GM13976 (cell line): ENCODE measurements around the gene TM9SF2.

Experiments used
- DNase-seq: peaks from one replicate; pipeline ENCODE4 v3.0.0; 2012; ENCODE audit warnings: low spot score
- CTCF ChIP-seq: IDR thresholded peaks from 2 replicates; pipeline ENCODE4 v1.5.1; 2012; ENCODE audit warnings: borderline replicate concordance, mild to moderate bottlenecking; ENCODE audit not compliant: insufficient read depth; ENCODE audit errors: extremely low read depth, missing control alignments, control extremely low read depth
- in situ Hi-C: fragments of 300-500 bp; cut with MboI; formaldehyde crosslinking; loops from one replicate; pipeline ENCODE4 v1.12.0; 2022; ENCODE audit warnings: low sequenced_read_pairs, mixed read lengths, inconsistent platforms; ENCODE audit not compliant: unreplicated experiment

Gene TM9SF2

GRCh38 chr13:99606324-99607066 is 105.2 kb downstream of the TM9SF2 start, which contains the start of gene CLYBL:
Gene CLYBL, plus strand, starts transcription at chr13:99606690.
- in situ Hi-C loops: no loop called here
- TF ChIP-seq CTCF: no peak
- DNase-seq: peak; percentile 97

DNA sequence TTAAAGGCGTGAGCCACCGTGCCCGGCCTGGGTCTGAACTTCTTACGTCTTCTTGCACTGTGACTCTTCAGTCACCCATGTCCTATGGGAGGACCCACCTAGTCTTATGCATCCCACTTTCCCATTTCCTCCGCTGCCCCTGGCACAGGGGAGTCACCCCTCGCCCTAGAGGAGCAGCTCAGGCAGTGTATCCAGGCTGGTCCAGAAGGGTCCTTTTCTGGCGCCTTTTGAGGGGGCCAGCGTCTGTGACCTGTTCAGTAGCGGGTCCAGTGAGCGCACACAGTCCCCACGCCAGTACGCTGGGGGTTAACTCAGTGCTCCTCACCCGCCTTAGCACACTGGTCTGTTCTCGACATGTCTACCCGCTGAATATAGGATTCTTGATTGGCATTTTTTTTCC is 107.1 kb downstream of the TM9SF2 start:
- in situ Hi-C loops: no loop called here
- no peak for TF ChIP-seq CTCF
- no peak for DNase-seq

DNA sequence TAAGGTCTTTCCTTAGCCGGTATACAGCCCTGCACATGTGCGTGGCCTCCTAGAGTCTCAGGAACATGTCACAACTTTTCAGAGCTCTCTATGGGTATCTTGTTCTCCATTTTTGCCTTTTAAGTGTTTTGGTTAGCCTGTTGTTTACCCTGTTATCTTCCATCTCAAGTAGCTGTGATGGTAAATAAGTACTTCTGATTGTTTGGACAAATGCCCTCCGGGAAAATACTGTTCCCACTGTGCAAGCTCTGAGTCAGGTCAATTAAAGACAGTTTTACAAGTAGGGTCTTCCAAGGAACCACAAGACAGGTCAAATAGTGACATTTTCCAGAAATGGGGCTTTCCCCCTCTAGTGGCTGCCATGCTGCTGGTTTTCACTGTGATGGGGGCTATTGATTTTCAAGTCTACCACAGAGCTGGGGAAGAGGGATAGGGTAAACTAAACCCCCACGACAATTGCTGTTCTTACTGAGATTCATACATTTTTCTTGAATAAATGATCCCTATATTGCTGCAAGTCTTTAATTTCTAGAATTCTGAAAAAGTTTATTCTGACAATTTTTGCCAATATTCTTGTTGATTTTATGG is 109.5 kb downstream of the TM9SF2 start:
- TF ChIP-seq CTCF: no peak
- no peak for DNase-seq
- in situ Hi-C loops: no loop called here
